Endodermal cell (in vitro differentiated cells): Measurements from ENCODE around the gene BTRC. TPM values are rescaled to one million over a fixed set of nuclear protein-coding genes. Genes with fewer than 3 reads are reported as not detected.

ENCODE experiments used
- DNase-seq: peaks from one replicate; pipeline ENCODE4 v3.0.0-alpha.2; 2017
- H3K27ac ChIP-seq: 2 replicates; pipeline ENCODE4 v1.5.1; 2013; ENCODE audit warnings: mild to moderate bottlenecking, low read depth, low read length, moderate library complexity
- H3K27me3 ChIP-seq: 2 replicates; pipeline ENCODE4 v1.6.1; 2013; ENCODE audit warnings: mild to moderate bottlenecking, low read length, moderate library complexity; ENCODE audit not compliant: insufficient read depth, control insufficient read depth, poor library complexity, severe bottlenecking
- H3K36me3 ChIP-seq: 2 replicates; pipeline ENCODE4 v1.7.0; 2013; ENCODE audit warnings: mild to moderate bottlenecking, low read length, moderate library complexity; ENCODE audit not compliant: control insufficient read depth, insufficient read depth
- H3K4me1 ChIP-seq: one replicate; pipeline ENCODE4 v1.7.0; 2013; ENCODE audit warnings: low read length; ENCODE audit not compliant: control insufficient read depth, insufficient read depth
- H3K4me3 ChIP-seq: 2 replicates; pipeline ENCODE4 v1.5.1; 2013; ENCODE audit warnings: mild to moderate bottlenecking, low read length, moderate library complexity
- H3K9ac ChIP-seq: 2 replicates; pipeline ENCODE4 v1.6.1; 2013; ENCODE audit warnings: mild to moderate bottlenecking, low read length, moderate library complexity; ENCODE audit not compliant: poor library complexity, severe bottlenecking; ENCODE audit errors: extremely low read depth
- H3K9me3 ChIP-seq: 2 replicates; pipeline ENCODE4 v1.6.1; 2013; ENCODE audit warnings: mild to moderate bottlenecking, low read length, moderate library complexity; ENCODE audit not compliant: control insufficient read depth
- H3K27ac Mint-ChIP-seq: 2 replicates; pipeline ENCODE4 v1.8.0; 2020; ENCODE audit warnings: mixed read lengths
- H3K27me3 Mint-ChIP-seq: 2 replicates; pipeline ENCODE4 v1.8.0; 2021; ENCODE audit warnings: mild to moderate bottlenecking, mixed read lengths; ENCODE audit not compliant: insufficient read depth
- H3K36me3 Mint-ChIP-seq: 2 replicates; pipeline ENCODE4 v1.8.0; 2020; ENCODE audit warnings: low read depth, mixed read lengths
- H3K4me1 Mint-ChIP-seq: 2 replicates; pipeline ENCODE4 v1.8.0; 2020; ENCODE audit warnings: mixed read lengths
- H3K4me3 Mint-ChIP-seq: 2 replicates; pipeline ENCODE4 v1.8.0; 2020; ENCODE audit warnings: mild to moderate bottlenecking, moderate library complexity, mixed read lengths
- H3K9me3 Mint-ChIP-seq: 2 replicates; pipeline ENCODE4 v1.8.0; 2020; ENCODE audit warnings: mild to moderate bottlenecking, mixed read lengths
- CTCF ChIP-seq: fragments of 200-600 bp; sonication (generic); conservative IDR thresholded peaks from 2 replicates; pipeline ENCODE4 v1.5.0; 2021; ENCODE audit warnings: antibody characterized with exemption, mild to moderate bottlenecking
- WGBS, 2 experiments: methylation state at CpG; one replicate each; pipeline versions ENCODE4 v1.1.5 to v1.1.7; 2013; ENCODE audit warnings: missing lambda C conversion rate in 2 of 2, mixed read lengths in 1 of 2; ENCODE audit not compliant: insufficient coverage in 1 of 2, insufficient read length in 1 of 2; 5-methylcytosine and 5-hydroxymethylcytosine counted together
- total RNA-seq, 2 donors: library from RNA; stranded (reverse); fragmentation: NEBNext Ultra II Directional in 1 of 2; extraction: Animal tissue kit (Norgen Biotek cat#: 25700) in 1 of 2; gene quantifications; 2 replicates in 1 of 2; 3 replicates in 1 of 2; pipeline ENCODE4 v1.2.1, GENCODE V29; 2021

Gene BTRC
- total RNA-seq, 2 donors from 2014 or later, result 30.1 to 38.2 TPM

- no peaks in the 10 kb centered on the region for H3K27me3 Mint-ChIP-seq
- H3K36me3 Mint-ChIP-seq, result no peaks in the 10 kb centered on the region
- Histone ChIP-seq H3K9me3 (no peaks in the 10 kb centered on the region), H3K4me3 (no peak overlapping the region), H3K36me3 (no peaks in the 10 kb centered on the region), H3K27me3 (no peaks in the 10 kb centered on the region), H3K27ac (no peak overlapping the region), H3K9ac (no peak overlapping the region), H3K4me1 (peaks cover 8% of the 10 kb centered on the region)
- no peak for DNase-seq
- 80 to 86% methylated on average over 1 to 3 of the region's 3 CpGs for WGBS, 2 experiments
- no peak overlapping the region for H3K27ac Mint-ChIP-seq
- TF ChIP-seq CTCF, result no peak
- no peak overlapping the region for H3K4me3 Mint-ChIP-seq
- peaks cover 53% of the 10 kb centered on the region for H3K4me1 Mint-ChIP-seq
- no peaks in the 10 kb centered on the region for H3K9me3 Mint-ChIP-seq
Observed at GRCh38 chr10:101489355-101489754, 135.4 kb downstream of the BTRC start.

- no peak for DNase-seq
- TF ChIP-seq CTCF, result no peak
- no peak overlapping the region for H3K4me3 ChIP-seq
Observed at GRCh38 chr10:101490026-101490425, 136.1 kb downstream of the BTRC start.

DNA sequence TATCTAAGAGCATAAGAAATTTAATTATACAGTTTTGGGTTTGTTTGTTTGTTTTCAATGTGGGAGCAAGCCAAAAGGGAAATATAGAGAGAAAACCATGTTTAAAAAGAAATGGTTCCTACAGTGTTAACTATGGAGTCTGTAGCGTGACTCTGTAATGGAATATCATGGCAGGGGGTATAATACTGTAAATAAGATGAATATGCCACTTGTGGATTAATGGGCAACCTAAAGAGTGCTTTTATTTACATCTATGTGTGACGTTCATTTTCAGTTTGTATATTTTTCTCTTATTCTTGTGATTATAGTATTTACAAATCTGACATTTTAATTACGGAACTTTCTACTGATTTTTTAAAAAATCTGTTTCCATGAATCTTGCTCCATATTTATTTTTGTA, 138.2 kb downstream of the BTRC start:
- 100% methylated on average over 1 of the region's 3 CpGs for WGBS, 2 experiments
- Mint-ChIP-seq H3K36me3 (no peaks in the 10 kb centered on the region), H3K4me1 (peaks cover 38% of the 10 kb centered on the region), H3K27ac (no peak overlapping the region), H3K27me3 (no peaks in the 10 kb centered on the region), H3K9me3 (no peaks in the 10 kb centered on the region), H3K4me3 (no peak overlapping the region)
- Histone ChIP-seq H3K36me3 (no peaks in the 10 kb centered on the region), H3K9me3 (no peaks in the 10 kb centered on the region), H3K9ac (no peak overlapping the region), H3K4me1 (peaks cover 6% of the 10 kb centered on the region), H3K27me3 (no peaks in the 10 kb centered on the region), H3K27ac (no peak overlapping the region), H3K4me3 (no peak overlapping the region)
- no peak for DNase-seq
- TF ChIP-seq CTCF, result no peak

More at GRCh38 chr10:101490026-101490425, 136.1 kb downstream of the BTRC start:
- H3K36me3 ChIP-seq, result no peaks in the 10 kb centered on the region
- peaks cover 8% of the 10 kb centered on the region for H3K4me1 ChIP-seq
- H3K9me3 Mint-ChIP-seq, result no peaks in the 10 kb centered on the region
- no peaks in the 10 kb centered on the region for H3K9me3 ChIP-seq
- peaks cover 53% of the 10 kb centered on the region for H3K4me1 Mint-ChIP-seq
- H3K27me3 Mint-ChIP-seq, result no peaks in the 10 kb centered on the region
- no peak overlapping the region for H3K27ac Mint-ChIP-seq
- no peaks in the 10 kb centered on the region for H3K36me3 Mint-ChIP-seq
- H3K27me3 ChIP-seq, result no peaks in the 10 kb centered on the region
- H3K4me3 Mint-ChIP-seq, result no peak overlapping the region
- H3K27ac ChIP-seq, result no peak overlapping the region
- 100% methylated on average over 1 of the region's 1 CpG for WGBS, 2 experiments
- H3K9ac ChIP-seq, result no peak overlapping the region
